Measurements from ENCODE around the gene TARDBP.

TARDBP gene

DNA sequence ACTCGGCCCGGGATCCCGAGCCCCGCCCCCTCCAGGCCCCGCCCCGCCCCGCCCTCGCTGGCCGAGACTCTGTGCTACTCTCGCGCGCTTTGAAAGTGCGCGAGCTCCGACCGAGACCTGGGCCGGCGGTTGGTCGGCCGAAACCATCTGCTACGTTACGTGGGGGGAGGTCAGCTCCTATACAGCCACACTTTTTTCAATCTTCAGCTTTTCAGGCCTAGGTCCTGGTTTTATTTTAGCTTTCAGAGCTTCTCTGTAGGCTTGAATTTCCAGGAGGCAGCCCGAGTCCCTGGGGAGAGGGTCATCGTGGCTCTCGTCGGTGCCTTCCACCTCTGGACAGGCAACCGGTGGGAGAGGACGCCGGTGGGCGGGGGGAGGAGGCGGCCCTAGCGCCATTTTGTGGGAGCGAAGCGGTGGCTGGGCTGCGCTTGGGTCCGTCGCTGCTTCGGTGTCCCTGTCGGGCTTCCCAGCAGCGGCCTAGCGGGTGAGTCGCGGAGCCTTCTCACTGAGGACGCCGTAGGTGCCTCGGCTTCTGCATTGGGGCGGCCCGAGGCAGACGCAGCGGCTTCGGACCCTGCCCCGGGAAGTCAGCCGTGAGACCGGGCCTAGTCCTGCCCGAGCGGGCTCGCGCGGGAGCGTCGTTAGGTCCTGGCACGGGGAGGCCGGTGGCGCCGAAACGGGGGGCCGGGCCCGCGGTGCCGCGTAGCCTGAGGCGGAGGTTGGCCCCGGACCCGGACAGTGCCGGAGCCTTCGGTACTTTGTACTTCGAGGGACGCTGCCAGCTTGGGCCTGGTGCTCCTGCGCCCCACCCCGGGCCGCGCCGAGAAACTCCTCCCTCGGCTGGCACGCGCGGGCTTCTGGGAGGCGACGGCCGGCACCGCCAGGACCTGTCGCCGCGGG lies at the start of gene TARDBP:
TARDBP (plus strand) TSS at position 395 of the 900 bp plus-strand sequence. CDS start 1,074 bp downstream, outside the sequence.
- Mint-ChIP-seq H3K4me3 (peak within 1 kb of the TSS; percentile 93), H3K36me3 (peaks cover 24% of the 10 kb centered on the region), H3K9me3 (no peaks in the 10 kb centered on the region), H3K27me3 (no peaks in the 10 kb centered on the region), H3K4me1 (peaks cover 23% of the 10 kb centered on the region), H3K27ac (peak within 1 kb of the TSS; percentile 100)
- ATAC-seq: peak; percentile 95

DNA sequence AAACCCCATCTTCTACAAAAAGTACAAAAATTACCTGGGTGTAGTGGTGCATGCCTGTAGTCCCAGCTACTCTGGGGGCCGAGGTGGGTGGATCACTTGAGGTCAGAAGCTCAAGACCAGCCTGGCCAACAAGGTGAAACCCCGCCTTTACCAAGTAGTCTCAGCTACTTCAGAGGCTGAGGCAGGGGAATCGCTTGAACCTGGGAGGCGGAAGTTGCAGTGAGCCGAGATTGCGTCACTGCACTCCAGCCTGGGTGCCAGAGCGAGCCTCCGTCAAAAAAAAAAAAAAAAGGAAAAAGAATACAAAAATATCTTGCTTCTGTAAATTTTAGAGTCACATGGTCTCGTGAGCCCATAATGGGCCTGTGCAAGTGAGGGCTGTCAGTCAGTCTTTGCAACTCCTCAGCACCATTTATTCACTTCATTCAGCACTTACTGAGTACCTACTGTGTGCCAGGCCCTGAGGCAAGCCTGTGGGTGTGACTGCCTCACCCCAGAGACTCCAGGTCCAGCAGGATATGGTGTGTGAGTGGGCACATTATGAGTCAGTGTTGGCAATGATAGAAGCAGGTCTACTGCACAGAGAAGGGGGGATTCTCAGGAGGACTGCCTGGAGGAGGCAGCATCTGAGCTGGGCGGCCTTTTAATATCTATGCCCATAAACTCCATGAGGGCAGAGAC lies 46.8 kb upstream of the TARDBP start:
- Mint-ChIP-seq H3K36me3 (no peaks in the 10 kb centered on the region), H3K27me3 (peaks cover 33% of the 10 kb centered on the region), H3K27ac (peak overlapping the region; percentile 81), H3K4me1 (peaks cover 70% of the 10 kb centered on the region), H3K4me3 (no peak overlapping the region), H3K9me3 (peaks cover 2% of the 10 kb centered on the region)
- ATAC-seq: peak; percentile 80

DNA sequence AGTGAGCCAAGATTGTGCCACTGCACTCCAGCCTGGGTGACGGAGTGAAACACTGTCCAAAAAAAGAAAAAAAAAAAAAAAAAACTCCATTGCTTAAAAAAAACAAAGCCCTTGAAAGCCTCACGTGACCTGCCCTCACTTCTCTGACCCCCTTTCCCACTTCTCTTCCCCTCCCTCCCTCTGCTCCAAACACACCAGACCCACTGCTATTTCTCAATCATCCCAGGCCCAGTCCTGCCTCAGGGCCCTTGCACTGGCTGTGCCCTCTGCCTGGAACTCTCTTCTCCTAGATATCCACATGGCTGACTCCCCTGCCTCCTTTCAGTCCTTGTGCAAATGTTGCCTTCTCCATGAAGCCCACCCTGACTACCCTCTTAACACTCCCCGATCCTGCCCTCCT lies 45.4 kb upstream of the TARDBP start:
- no peak overlapping the region for H3K27ac Mint-ChIP-seq
- H3K4me1 Mint-ChIP-seq: peaks cover 59% of the 10 kb centered on the region
- peaks cover 19% of the 10 kb centered on the region for H3K27me3 Mint-ChIP-seq
- peaks cover 2% of the 10 kb centered on the region for H3K9me3 Mint-ChIP-seq
- no peak for ATAC-seq
- H3K36me3 Mint-ChIP-seq: no peaks in the 10 kb centered on the region
- H3K4me3 Mint-ChIP-seq: no peak overlapping the region

DNA sequence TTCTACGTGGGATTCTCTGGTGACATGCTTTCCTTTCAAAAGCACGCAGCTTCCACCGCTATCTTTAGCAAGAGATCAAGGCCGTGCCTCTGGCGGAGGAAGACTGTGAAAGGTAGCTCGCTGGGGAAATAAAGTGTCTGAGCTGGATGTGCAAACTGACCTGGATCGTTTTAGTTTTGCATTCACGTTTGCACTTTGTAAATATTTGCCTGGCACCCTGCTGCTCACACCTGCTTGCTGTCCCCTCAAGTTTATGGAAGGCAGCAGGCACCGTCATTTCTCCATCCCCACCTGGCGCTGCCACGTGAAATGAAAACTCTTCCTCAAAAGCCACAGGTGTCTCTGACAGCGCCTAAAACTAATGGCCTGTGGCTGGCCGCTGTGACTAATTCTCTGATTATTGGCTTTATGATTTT lies 44.0 kb upstream of the TARDBP start:
- ATAC-seq: no peak
- H3K36me3 Mint-ChIP-seq: no peaks in the 10 kb centered on the region
- peaks cover 17% of the 10 kb centered on the region for H3K27me3 Mint-ChIP-seq
- H3K4me1 Mint-ChIP-seq: peaks cover 59% of the 10 kb centered on the region
- no peak overlapping the region for H3K27ac Mint-ChIP-seq
- peaks cover 2% of the 10 kb centered on the region for H3K9me3 Mint-ChIP-seq
- peak overlapping the region; percentile 70 for H3K4me3 Mint-ChIP-seq

DNA sequence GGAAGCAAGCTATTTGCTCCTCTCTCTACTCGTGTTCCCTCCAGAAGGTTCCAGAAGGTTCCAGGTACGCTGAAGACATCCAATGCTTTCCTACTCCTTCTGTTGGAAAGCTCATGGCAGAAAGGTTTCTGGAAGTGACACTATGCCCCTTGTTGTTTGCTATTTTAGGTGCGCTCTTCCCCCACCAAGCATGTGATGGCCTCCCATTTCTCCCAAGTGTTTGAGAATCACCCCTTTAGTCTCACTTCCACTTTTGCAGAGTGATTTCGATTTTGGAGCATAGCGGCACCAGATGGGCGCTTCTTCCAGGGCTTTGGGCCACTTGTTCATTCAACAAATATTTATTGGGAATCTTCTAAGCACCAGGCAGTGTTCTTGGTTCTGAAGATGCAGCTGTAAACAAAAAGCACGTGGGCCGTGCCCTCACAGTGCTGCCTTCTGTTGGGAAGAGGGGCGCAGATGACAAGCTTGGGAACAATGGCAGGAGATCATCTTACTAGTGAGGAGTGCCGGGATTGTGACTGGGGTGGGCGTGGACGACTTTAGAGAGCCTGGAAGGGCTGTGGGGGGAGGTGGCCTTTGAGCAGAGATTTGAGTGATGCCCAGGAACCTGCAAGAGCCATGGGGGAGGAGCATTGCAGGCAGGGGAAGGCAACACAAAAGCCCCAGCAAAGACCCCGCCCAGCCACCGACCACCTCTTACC lies 43.0 kb upstream of the TARDBP start:
- Mint-ChIP-seq H3K27ac (no peak overlapping the region), H3K27me3 (peaks cover 17% of the 10 kb centered on the region), H3K4me3 (peak overlapping the region; percentile 0), H3K4me1 (peaks cover 52% of the 10 kb centered on the region), H3K36me3 (no peaks in the 10 kb centered on the region), H3K9me3 (peaks cover 2% of the 10 kb centered on the region)
- no peak for ATAC-seq

DNA sequence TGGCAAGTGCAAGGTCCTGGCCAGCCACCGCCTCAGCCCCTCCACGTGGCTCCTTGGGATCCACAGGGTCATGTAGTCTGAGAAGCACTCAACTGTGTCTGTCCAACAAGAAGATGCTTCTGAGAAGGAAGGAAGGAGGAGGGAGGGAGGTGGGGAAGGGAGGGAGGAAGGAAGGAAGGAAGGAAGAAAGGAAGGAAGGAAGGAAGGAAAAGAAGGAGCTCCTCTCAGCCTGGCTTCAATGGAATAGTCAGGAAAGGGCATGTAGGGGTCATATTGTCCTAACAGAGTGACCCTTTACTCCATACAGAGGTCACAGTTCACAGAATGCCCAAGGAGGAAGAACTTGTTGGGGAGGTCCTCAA lies 42.5 kb upstream of the TARDBP start:
- no peak overlapping the region for H3K27ac Mint-ChIP-seq

DNA sequence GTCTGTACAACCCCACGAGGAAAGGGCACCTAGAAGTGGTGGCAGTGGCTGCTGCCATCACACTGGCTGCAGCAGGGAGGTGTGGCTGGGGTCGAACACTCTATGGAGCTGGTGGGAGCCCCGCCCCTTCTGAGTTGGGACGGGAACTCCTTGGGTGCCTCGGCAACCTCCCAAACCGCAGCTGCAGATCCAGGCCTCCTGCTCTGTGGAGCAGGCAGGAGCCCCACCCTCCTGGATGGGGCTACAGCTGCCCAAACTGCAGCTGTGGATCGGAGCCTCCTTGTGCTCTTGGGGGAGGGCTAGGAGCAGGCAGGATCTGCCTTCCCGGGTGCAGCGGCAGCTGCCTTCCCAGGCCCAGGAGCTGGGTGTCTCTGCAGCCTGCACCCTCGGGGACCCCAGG lies 38.9 kb upstream of the TARDBP start:
- Mint-ChIP-seq H3K9me3 (no peaks in the 10 kb centered on the region), H3K27me3 (peaks cover 23% of the 10 kb centered on the region), H3K4me3 (no peak overlapping the region), H3K27ac (no peak overlapping the region), H3K4me1 (peaks cover 14% of the 10 kb centered on the region), H3K36me3 (no peaks in the 10 kb centered on the region)
- ATAC-seq: no peak

More for the DNA sequence above, 42.5 kb upstream of the TARDBP start:
- Mint-ChIP-seq H3K9me3 (peaks cover 2% of the 10 kb centered on the region), H3K36me3 (no peaks in the 10 kb centered on the region), H3K4me3 (no peak overlapping the region), H3K4me1 (peaks cover 46% of the 10 kb centered on the region), H3K27me3 (peaks cover 17% of the 10 kb centered on the region)
- ATAC-seq: no peak

DNA sequence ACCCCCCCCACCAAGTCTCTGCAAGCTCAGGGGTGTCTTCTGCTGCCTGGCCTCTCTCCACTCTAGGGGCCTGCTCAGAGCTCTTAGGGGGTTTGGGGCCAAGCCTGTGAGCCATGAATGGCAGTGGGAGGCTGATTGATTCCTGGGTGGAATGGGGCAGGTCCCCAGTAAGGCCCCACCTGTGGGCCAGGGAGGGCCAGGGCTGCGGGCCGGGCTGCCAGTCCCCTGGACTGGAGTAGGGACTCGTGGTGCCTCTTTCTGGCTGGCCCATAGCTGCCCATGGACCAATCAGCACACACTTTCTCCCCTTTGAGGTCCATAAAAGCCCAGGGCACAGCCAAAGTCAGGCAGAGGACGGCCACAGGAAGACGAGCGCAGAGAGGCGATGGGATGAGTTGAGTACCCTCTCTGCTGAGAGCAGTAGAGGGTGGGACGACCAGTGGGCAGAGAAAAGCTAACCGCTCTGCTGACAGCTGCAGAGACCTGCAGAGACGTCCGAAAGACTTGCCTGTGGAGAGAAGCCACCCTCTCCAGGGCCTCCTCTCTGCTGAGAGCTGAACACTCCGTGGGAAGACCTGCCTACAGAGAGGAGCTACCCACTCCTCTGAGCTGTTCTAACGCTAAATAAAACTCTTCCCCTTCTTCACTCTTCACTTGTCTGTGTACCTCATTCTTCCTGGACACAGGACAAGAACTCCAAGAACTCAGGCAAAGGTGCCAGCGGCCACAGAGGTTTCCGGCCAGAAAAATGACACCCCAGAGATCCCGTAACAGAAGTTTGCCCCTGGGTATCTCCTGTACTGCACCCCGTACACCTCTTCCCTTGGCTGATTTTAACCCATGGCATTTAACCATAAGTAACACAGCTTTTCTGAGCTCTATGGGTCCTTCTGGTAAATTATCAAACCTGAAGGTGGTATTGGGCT lies 38.2 kb upstream of the TARDBP start:
- H3K9me3 Mint-ChIP-seq: no peaks in the 10 kb centered on the region
- H3K4me1 Mint-ChIP-seq: peaks cover 8% of the 10 kb centered on the region
- H3K27ac Mint-ChIP-seq: no peak overlapping the region
- no peak for ATAC-seq
- no peak overlapping the region for H3K4me3 Mint-ChIP-seq
- peaks cover 30% of the 10 kb centered on the region for H3K27me3 Mint-ChIP-seq
- no peaks in the 10 kb centered on the region for H3K36me3 Mint-ChIP-seq

DNA sequence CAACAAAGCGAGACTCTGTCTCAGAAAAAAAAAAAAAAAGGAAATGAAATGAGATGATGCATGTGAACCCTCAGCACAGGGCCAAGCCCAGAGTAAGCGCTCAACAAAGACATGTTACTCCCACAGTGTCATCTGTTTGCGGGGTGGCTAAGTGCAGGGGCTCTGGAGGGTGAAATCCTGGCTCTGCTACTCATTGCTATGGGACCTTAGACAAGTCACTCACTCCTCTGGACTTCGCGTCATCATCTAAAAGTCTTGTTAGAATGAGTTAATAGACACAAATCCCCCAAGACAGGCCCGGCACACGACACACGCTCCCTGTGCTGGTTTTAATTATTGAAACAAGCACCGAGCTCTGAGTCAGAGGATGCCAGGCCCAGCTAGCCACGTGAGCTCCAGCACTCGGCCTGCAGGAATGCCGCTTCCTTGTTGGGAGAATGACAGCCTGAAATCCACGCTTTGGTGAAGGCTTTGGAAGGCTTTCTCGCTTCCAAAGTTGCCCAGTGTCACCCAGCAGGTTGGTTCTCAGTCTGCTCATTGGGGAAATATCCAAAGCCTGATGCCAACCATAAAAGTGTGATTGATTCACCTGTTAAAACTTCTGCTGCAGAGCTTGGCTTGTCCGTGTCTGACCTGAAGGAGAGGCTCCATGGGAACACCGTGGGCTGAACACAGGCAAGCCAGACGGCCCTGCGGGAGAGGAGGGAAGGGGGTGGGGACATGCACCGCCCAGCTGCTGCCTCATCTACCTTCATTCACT lies 36.7 kb upstream of the TARDBP start:
- H3K9me3 Mint-ChIP-seq: no peaks in the 10 kb centered on the region
- peak; percentile 69 for ATAC-seq
- no peak overlapping the region for H3K4me3 Mint-ChIP-seq
- peaks cover 45% of the 10 kb centered on the region for H3K27me3 Mint-ChIP-seq
- peaks cover 14% of the 10 kb centered on the region for H3K4me1 Mint-ChIP-seq
- H3K27ac Mint-ChIP-seq: no peak overlapping the region
- H3K36me3 Mint-ChIP-seq: no peaks in the 10 kb centered on the region

DNA sequence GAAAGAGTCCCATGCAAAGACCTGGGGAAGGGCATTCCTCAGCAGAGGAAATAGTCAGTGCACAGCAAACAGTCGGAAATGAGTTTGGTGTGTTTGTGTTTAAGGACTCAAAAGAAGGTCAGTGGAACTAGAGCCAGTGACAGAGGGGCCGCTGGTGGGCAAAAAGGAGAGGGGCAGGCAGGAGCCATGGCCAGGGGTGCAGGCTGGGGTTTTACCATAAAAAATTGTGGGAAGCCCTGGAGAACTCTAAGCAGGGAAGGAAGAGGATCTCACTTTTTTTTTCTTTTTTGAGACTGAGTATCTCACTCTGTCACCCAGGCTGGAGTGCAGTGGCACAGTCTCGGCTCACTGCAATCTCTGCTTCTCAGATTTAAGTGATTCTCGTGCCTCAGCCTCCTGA lies 33.7 kb upstream of the TARDBP start:
- Mint-ChIP-seq H3K27me3 (peaks cover 62% of the 10 kb centered on the region), H3K4me3 (no peak overlapping the region), H3K27ac (no peak overlapping the region), H3K9me3 (no peaks in the 10 kb centered on the region), H3K36me3 (no peaks in the 10 kb centered on the region), H3K4me1 (peaks cover 15% of the 10 kb centered on the region)
- ATAC-seq: no peak

DNA sequence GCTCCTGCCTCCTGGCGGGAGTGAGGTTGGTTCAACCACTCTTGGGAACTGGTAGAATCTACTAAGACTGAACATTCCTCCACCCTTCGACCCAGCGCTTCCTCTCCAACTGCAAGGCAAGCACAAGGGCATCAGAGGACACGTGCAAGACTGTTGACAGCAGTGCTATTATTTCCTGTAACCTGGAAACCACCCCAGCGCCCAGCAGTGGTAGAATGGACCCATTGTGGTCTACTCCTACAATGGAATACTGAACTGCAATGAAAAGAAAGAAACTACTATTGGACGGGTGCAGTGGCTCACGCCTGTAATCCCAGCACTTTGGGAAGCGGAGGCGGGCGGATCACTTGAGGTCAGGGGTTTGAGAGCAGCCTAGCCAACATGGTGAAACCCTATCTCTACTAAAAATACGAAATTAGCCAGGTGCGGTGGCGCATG lies 33.0 kb upstream of the TARDBP start:
- no peak for ATAC-seq
- Mint-ChIP-seq H3K4me1 (peaks cover 15% of the 10 kb centered on the region), H3K9me3 (no peaks in the 10 kb centered on the region), H3K27ac (no peak overlapping the region), H3K4me3 (no peak overlapping the region), H3K27me3 (peaks cover 70% of the 10 kb centered on the region), H3K36me3 (no peaks in the 10 kb centered on the region)

DNA sequence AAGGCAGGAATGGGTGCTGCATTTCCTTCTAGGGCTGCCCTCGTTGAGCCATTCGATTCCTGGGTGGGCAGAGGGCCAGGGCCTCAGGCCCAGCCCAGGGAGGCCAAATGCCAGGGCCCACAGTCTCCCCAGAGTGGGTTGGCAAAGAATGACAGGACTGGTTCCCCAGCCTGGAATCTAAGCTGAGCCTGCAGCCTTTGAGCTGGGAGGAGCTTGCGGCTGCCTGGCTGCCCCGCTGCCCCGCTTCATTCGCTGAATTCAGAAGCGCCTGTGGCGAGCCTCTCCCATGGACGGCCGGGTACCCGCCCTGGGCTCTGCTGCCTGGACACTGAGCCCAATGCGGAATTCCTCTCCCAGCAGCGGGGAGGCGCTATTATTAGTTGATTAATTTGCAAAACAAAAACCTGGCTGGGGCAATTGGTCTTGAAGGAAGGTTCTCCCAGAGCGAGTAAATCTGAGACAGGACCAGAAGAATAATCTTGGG lies 32.3 kb upstream of the TARDBP start:
- Mint-ChIP-seq H3K27me3 (peaks cover 70% of the 10 kb centered on the region), H3K9me3 (no peaks in the 10 kb centered on the region), H3K4me3 (no peak overlapping the region), H3K4me1 (peaks cover 17% of the 10 kb centered on the region), H3K36me3 (no peaks in the 10 kb centered on the region), H3K27ac (no peak overlapping the region)
- no peak for ATAC-seq

DNA sequence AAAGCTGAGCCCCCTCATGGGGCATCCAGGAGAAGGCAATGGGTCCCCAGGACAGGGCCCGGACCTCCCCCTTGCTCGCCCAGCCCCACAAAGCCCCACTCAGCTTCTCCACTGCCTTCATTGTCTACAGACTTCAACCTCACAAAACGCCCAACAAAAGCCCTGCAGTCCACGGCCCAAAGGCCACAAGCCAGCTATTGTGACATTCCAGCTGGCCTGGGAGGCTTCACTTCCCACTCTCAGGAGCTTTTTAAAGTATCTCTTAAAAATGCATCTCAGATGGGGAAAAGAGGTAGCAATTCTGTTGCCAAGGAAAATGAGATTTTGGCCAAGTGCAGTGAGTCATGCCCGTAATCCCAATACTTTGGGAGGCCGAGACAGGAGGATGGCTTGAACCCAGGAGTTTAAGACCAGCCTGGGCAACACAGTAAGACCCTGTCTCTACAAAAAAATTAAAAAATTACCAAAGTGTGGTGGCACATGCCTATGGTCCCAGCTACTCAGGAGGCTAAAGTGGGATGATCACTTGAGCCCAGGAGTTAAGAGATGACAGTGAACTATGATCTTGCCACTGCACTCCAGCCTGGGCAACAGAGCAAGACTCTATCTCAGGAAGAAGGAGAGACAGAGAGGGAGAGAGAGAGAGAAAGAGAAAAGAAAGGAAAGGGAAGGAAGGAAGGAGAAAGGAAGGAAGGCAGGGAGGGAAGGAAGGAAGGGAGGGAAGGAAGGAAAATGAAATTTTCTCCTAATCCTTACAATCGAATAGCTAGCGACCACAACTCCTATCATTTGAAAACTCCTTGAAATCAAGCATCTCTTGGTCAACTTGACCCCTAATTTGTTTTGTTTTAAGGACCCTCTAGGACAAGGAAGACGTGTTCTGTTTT lies 31.4 kb upstream of the TARDBP start:
- Mint-ChIP-seq H3K9me3 (no peaks in the 10 kb centered on the region), H3K4me3 (no peak overlapping the region), H3K36me3 (no peaks in the 10 kb centered on the region), H3K27me3 (peaks cover 70% of the 10 kb centered on the region), H3K27ac (peak overlapping the region; percentile 15), H3K4me1 (peaks cover 27% of the 10 kb centered on the region)
- ATAC-seq: no peak

Measured in stimulated activated memory B cell treated with anti-CD40 and anti-IgM and Interleukin-4, amounts not matched to agents 10 μg/mL and 1 μg/mL and 100 μg/mL, for 72 hours (primary cell).